GM18861 (cell line): Measurements from ENCODE around the gene PDE10A.

Experiments
- ATAC-seq: cut with Tn5 transposase; IDR thresholded peaks from one replicate; pipeline ENCODE4 v1.9.1; 2021; ENCODE audit not compliant: unreplicated experiment

PDE10A gene

DNA sequence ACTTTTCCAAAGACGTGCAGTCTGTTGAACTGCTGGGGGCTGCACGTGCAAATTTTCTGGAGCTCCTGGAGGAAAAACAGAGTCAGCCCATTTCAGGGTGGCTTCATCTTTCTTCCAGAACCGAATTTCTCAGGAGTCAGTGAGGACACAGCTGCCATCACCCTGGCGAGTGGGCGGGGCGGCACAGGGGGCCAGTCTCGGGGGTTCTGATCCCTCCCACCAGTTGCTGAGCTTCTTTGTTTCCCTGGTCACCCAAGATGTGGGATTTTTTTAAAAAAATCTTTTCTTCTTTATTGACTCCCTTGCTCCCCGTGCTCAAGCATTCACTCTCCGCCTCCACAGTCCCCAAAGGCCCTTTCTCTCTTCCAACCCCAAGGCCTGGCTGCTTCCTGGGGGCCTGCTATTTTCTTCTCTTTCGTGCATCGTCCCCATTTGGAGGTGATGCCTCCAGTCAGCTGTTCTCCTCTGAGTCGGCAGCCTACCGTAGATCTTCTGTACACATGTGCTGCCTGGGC is 362.6 kb downstream of the PDE10A start:
- ATAC-seq, result no peak

DNA sequence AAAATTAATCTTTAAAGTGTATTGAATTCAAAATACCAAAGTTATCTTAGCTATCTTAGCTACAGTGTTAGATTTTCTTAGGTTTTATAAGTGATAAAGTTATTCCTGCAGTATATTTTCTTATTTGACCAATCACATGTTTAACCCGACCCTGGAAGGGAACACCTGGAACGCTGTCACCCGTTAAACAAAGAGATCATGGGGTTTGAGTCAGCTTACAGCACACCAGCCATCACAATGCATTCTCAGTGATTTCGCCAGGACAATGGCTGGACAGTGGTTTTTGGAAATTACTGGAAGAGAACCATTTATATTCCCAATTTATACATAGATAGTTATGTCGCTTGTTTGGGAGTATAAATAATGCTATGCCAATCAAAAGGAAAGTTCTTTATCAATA is 364.2 kb downstream of the PDE10A start:
- no peak for ATAC-seq

DNA sequence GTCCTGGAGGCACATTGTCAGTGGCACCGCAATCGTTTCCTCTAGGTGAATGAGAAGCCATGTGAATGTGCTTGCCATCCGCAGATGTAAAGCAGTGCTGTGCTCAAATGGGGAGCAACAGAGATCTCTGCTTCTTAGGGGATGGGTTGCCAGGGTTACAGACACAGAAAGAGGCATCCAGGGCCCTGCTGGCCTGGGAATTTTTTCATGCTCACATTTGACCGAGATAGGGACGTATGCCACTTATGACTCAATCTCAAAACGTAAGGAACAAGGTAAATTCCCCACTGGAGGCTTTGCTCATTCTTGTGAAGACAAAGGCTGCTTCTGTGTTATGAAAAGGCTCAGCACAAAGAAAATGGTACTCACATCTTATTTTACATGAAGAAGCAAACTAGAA is 364.6 kb downstream of the PDE10A start:
- ATAC-seq, result no peak

DNA sequence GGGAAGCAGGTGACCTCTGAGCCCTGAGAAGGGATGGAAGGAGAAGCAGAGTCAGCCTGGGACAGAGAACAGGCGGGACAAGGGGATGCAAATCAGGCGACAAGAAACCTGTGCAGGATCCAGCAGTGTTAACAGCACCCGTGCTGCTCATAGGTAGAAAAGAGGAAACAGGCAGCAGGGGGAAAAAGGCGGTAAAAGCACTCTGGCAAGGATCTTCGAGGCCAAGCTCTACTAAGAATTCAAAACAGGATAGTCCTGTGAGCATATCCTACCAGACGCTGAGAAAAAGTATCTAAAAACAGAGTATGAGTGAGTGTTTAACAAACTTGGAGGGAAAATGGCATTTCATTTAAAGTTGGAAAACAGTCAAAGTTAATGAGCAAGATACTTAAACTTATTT is 370.4 kb downstream of the PDE10A start:
- ATAC-seq, result no peak
